HFF-Myc (cell line): ENCODE measurements around the gene ZIM2.

Experiments used
- DNase-seq: peaks from one replicate; pipeline ENCODE4 v3.0.0-alpha.2; 2011; ENCODE audit warnings: low read depth; ENCODE audit errors: extremely low read depth
- H3K4me3 ChIP-seq: replicated peaks from 2 replicates; pipeline ENCODE4 v1.5.1; 2011; ENCODE audit warnings: low read depth, mild to moderate bottlenecking, control low read depth, low read length
- CTCF ChIP-seq: IDR thresholded peaks from 2 replicates; pipeline ENCODE4 v1.5.1; 2012; ENCODE audit warnings: mild to moderate bottlenecking, low read depth, low read length, control low read depth; ENCODE audit errors: missing control alignments

The ZIM2 gene

DNA sequence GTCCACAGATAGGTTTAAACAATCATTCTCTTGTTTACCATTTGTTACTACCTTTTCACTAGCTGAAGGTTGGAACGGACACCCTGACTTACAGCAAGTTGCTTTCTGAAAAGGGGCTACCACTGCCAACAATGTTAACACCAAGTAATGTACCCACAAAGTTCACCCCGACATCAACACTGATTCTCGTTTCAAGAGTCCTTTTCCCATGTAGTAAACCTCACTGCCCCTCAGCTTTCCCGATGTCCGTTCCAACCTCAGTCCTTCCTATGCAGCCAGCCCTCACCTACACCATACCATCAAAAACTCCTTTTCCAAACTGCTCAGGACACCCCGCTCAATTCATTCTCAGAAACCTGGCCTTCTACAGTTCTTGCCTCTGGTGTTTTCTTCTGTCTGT, 29.0 kb downstream of the ZIM2 start:
- TF ChIP-seq CTCF = no peak
- no peak for DNase-seq
- no peak overlapping the region for H3K4me3 ChIP-seq

- no peak overlapping the region for H3K4me3 ChIP-seq
- DNase-seq = no peak
- TF ChIP-seq CTCF = no peak
These were observed 30.3 kb downstream of the ZIM2 start for GRCh38 chr19:56810260-56810659.

GRCh38 chr19:56808717-56809392, 31.7 kb downstream of the ZIM2 start:
- no peak overlapping the region for H3K4me3 ChIP-seq
- DNase-seq = no peak
- no peak for TF ChIP-seq CTCF

GRCh38 chr19:56806639-56807038, 33.9 kb downstream of the ZIM2 start:
- no peak for TF ChIP-seq CTCF
- no peak overlapping the region for H3K4me3 ChIP-seq
- no peak for DNase-seq

- no peak overlapping the region for H3K4me3 ChIP-seq
- TF ChIP-seq CTCF = no peak
- DNase-seq = no peak
These were observed 62.2 kb downstream of the ZIM2 start for GRCh38 chr19:56778351-56778750.

GRCh38 chr19:56769650-56770049, 70.9 kb downstream of the ZIM2 start:
- DNase-seq = no peak
- TF ChIP-seq CTCF = no peak

GRCh38 chr19:56765137-56765536, 75.4 kb downstream of the ZIM2 start:
- no peak for TF ChIP-seq CTCF
- no peak for DNase-seq
- no peak overlapping the region for H3K4me3 ChIP-seq

More at GRCh38 chr19:56769650-56770049, 70.9 kb downstream of the ZIM2 start:
- H3K4me3 ChIP-seq = no peak overlapping the region
